SK-N-MC (cell line): ENCODE results near the gene GGTLC3.
"Not testable (repeated sequence)": the region's sequence is repeated elsewhere in the genome, so short reads cannot be mapped to it uniquely, and the experiment has no call there.

Source experiments
- EZH2 ChIP-seq: fragments of 200-600 bp; sonication (generic); IDR thresholded peaks from one replicate; pipeline ENCODE4 v1.6.1; 2017; ENCODE audit warnings: antibody characterized with exemption
- POLR2AphosphoS5 ChIP-seq: IDR thresholded peaks from 2 replicates; pipeline ENCODE4 v1.6.1; 2012; ENCODE audit warnings: mild to moderate bottlenecking, low read depth, low read length, borderline replicate concordance

DNA sequence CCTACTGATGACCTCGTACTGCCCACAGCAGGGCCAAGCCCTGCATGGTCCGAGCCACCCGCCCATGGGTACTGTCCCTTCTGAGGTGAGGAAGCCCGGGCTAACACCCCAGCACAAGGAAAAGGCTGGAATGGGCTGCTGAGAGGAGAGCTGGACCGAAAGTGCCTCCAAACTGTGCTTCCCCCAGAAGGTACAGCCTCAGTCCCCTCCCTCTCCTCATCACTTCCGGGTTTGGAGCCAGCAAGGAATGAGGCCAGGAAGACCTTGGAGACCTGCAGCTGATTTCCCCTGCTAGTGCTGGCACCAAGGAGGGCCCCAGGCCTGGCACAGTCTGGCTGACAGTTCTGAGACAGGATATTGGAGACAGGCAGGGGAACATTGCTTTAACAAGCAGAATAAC, 41.0 kb upstream of the GGTLC3 start:
- not testable (repeated sequence) for TF ChIP-seq POLR2AphosphoS5, EZH2
